ENCODE measurements around the gene ACSM2A. TPM values are rescaled to one million over a fixed set of nuclear protein-coding genes. Genes with fewer than 3 reads are reported as not detected.
"Not testable (repeated sequence)": the region's sequence is repeated elsewhere in the genome, so short reads cannot be mapped to it uniquely, and the experiment has no call there.

The ACSM2A gene
- total RNA-seq, 2 experiments from 2014 or later: not detected

DNA sequence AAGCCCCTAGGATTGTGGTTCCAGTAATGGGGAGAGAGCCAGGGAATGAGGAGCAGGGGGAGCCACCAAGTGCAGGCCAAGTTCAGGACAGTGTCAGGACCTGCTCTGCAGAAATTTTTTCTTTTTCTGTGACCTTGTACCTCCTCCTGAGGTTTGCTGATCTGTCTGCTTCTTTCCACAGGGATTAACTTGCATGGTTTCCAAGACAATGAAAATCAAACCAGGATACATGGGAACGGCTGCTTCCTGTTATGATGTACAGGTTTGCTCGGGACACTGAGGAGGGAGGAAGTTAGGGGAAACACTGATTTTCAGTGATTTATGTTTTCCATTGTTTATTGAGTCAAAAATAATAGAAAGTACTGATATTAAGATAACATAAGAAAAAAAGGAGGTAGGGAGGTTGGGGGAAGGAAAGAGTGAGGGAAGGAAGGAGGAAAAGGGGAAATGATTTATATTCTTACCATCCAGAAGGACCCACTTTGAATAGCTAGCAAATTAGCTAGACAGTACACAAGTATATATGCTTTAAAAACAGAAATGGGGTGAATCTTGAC, 25.9 kb downstream of the ACSM2A start:
- H3K4me1 ChIP-seq (ENCODE audit: insufficient read depth, low read length); DNase-seq; H3K4me3 ChIP-seq (ENCODE audit: low read length); H3K27me3 ChIP-seq (ENCODE audit: control insufficient read depth in 1 of 2, insufficient read depth in 2 of 2, low read length in 2 of 2); ATAC-seq (ENCODE audit: poor library complexity); H3K27ac ChIP-seq (ENCODE audit: low read depth in 1 of 2, low read length in 2 of 2); H3K9me3 Mint-ChIP-seq; H3K36me3 ChIP-seq (ENCODE audit: insufficient read depth, low read length); intact Hi-C loops (cut with DNase I, micrococcal nuclease); H3K4me3 Mint-ChIP-seq; H3K4me1 Mint-ChIP-seq (ENCODE audit: low read depth); H3K9me3 ChIP-seq (ENCODE audit: control insufficient read depth in 1 of 2, insufficient read depth in 1 of 2, low read length in 2 of 2); H3K27me3 Mint-ChIP-seq; H3K36me3 Mint-ChIP-seq (ENCODE audit: low read depth); H3K27ac Mint-ChIP-seq; CTCF ChIA-PET; POLR2A ChIA-PET: not testable (repeated sequence)

DNA sequence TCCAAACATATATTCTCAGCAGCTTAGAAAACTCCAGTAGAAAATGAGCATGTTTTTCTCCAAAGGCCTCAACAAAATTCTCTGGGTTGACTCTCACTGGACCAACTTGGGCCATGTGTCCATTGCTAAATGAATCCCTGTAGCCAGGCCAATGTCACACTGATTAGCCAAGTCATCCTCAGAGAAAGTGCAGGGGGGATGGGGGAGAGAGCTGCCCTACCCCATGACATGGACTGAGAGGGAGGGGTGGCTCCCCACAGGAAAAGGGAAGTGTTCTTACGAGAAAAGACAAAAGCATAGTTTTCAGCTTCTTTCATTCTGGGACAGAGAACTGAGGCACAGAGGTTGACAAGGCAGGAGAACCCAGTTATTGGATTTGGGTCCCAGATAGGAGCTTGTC, 32.7 kb downstream of the ACSM2A start:
- H3K9me3 ChIP-seq (ENCODE audit: control insufficient read depth in 1 of 2, insufficient read depth in 1 of 2, low read length in 2 of 2); H3K36me3 Mint-ChIP-seq (ENCODE audit: low read depth); H3K36me3 ChIP-seq (ENCODE audit: insufficient read depth, low read length); H3K4me3 ChIP-seq (ENCODE audit: low read length); CTCF ChIA-PET; H3K4me3 Mint-ChIP-seq; H3K27me3 Mint-ChIP-seq; H3K4me1 Mint-ChIP-seq (ENCODE audit: low read depth); H3K27ac Mint-ChIP-seq; POLR2A ChIA-PET; intact Hi-C loops (cut with DNase I, micrococcal nuclease); DNase-seq; H3K27ac ChIP-seq (ENCODE audit: low read depth in 1 of 2, low read length in 2 of 2); H3K9me3 Mint-ChIP-seq; ATAC-seq (ENCODE audit: poor library complexity); H3K27me3 ChIP-seq (ENCODE audit: control insufficient read depth in 1 of 2, insufficient read depth in 2 of 2, low read length in 2 of 2); H3K4me1 ChIP-seq (ENCODE audit: insufficient read depth, low read length): not testable (repeated sequence)

DNA sequence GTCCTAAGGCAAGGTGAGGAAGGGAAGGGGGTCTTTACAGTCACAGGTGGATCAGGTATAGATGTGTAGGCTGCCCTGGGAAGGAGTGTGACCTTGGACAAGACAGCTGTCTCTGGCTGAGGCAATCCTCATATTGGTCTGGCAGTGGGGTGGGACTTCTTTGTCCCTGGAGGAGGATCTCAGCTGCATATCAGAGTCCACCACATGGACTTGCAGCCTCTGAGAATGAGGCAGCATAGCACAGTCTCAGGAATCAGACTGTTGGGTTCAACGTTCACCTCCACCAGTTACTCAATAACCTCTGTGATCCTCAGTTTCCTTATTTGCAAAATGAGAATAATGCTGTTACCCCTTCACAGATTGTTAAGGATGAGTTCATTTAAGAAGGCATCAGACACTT, 33.4 kb downstream of the ACSM2A start:
- DNase-seq (no peak), ATAC-seq (ENCODE audit: poor library complexity) (no peak)
- Histone ChIP-seq H3K36me3 (ENCODE audit: insufficient read depth, low read length) (no peaks in the 10 kb centered on the region), H3K27ac (ENCODE audit: low read depth in 1 of 2, low read length in 2 of 2) (no peak overlapping the region), H3K9me3 (ENCODE audit: control insufficient read depth in 1 of 2, insufficient read depth in 1 of 2, low read length in 2 of 2) (no peaks in the 10 kb centered on the region), H3K4me1 (ENCODE audit: insufficient read depth, low read length) (no peaks in the 10 kb centered on the region), H3K4me3 (ENCODE audit: low read length) (no peak overlapping the region), H3K27me3 (ENCODE audit: control insufficient read depth in 1 of 2, insufficient read depth in 2 of 2, low read length in 2 of 2) (no peaks in the 10 kb centered on the region)
- H3K4me3 Mint-ChIP-seq: no peak overlapping the region
- H3K36me3 Mint-ChIP-seq (ENCODE audit: low read depth): no peaks in the 10 kb centered on the region
- no peaks in the 10 kb centered on the region for H3K27me3 Mint-ChIP-seq
- no peaks in the 10 kb centered on the region for H3K9me3 Mint-ChIP-seq
- TF ChIP-seq, protein P1, sequence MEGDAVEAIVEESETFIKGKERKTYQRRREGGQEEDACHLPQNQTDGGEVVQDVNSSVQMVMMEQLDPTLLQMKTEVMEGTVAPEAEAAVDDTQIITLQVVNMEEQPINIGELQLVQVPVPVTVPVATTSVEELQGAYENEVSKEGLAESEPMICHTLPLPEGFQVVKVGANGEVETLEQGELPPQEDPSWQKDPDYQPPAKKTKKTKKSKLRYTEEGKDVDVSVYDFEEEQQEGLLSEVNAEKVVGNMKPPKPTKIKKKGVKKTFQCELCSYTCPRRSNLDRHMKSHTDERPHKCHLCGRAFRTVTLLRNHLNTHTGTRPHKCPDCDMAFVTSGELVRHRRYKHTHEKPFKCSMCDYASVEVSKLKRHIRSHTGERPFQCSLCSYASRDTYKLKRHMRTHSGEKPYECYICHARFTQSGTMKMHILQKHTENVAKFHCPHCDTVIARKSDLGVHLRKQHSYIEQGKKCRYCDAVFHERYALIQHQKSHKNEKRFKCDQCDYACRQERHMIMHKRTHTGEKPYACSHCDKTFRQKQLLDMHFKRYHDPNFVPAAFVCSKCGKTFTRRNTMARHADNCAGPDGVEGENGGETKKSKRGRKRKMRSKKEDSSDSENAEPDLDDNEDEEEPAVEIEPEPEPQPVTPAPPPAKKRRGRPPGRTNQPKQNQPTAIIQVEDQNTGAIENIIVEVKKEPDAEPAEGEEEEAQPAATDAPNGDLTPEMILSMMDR (IDR thresholded peaks at IDR 0.05): no peak
- no peaks in the 10 kb centered on the region for H3K4me1 Mint-ChIP-seq (ENCODE audit: low read depth)
- intact Hi-C loops (cut with DNase I, micrococcal nuclease): no loop called here
- CTCF ChIA-PET: no interaction called here
- POLR2A ChIA-PET: no interaction called here
- H3K27ac Mint-ChIP-seq: no peak overlapping the region

DNA sequence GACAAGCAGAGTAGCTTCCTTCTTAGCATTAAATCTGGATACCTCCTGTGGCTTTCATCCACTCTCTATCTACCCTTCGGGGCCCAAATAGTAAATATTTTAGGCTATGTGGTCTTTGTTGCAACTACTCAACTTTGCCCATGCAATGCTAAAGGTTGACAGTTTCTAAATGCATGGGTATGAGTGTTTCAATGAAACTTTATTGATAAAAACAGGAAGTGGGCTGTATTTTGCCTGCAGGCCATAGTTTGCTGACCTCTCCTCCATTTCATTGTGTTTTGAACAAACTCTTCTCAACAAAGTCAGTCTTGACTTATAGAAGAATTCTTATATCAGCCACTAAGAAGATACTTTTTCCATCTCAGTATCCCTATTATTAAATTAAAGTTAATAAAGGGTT, 34.1 kb downstream of the ACSM2A start:
- POLR2A ChIA-PET: no interaction called here
- TF ChIP-seq, protein P1 (IDR thresholded peaks at IDR 0.05): no peak
- Histone ChIP-seq H3K36me3 (ENCODE audit: insufficient read depth, low read length) (no peaks in the 10 kb centered on the region), H3K27me3 (ENCODE audit: control insufficient read depth in 1 of 2, insufficient read depth in 2 of 2, low read length in 2 of 2) (no peaks in the 10 kb centered on the region), H3K4me1 (ENCODE audit: insufficient read depth, low read length) (no peaks in the 10 kb centered on the region), H3K9me3 (ENCODE audit: control insufficient read depth in 1 of 2, insufficient read depth in 1 of 2, low read length in 2 of 2) (no peaks in the 10 kb centered on the region), H3K27ac (ENCODE audit: low read depth in 1 of 2, low read length in 2 of 2) (no peak overlapping the region), H3K4me3 (ENCODE audit: low read length) (no peak overlapping the region)
- H3K9me3 Mint-ChIP-seq: no peaks in the 10 kb centered on the region
- DNase-seq: no peak
- H3K27ac Mint-ChIP-seq: no peak overlapping the region
- intact Hi-C loops (cut with DNase I, micrococcal nuclease): no loop called here
- H3K27me3 Mint-ChIP-seq: no peaks in the 10 kb centered on the region
- H3K4me3 Mint-ChIP-seq: no peak overlapping the region
- H3K36me3 Mint-ChIP-seq (ENCODE audit: low read depth): no peaks in the 10 kb centered on the region
- ATAC-seq (ENCODE audit: poor library complexity): no peak
- no peaks in the 10 kb centered on the region for H3K4me1 Mint-ChIP-seq (ENCODE audit: low read depth)
- CTCF ChIA-PET: no interaction called here

DNA sequence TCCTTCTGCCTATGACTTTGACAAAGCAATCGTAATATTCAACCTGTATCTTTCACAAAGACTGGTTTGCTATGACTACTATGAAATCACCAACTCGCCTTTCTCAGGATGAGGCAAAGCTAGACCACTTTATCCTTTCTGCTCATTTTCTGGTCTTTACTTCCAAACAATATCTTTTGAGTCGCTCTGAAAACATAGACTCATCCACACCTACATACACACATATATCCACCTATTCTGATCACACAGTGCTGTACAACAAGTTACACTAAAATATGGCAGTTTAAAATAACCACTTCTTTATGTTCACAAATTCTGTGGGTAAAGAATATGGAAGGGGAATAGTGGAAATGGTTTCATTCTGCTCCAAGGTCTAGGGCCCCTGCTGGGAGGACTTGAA, 39.7 kb downstream of the ACSM2A start:
- H3K9me3 ChIP-seq (ENCODE audit: control insufficient read depth in 1 of 2, insufficient read depth in 1 of 2, low read length in 2 of 2); H3K36me3 Mint-ChIP-seq (ENCODE audit: low read depth); ATAC-seq (ENCODE audit: poor library complexity); H3K4me1 ChIP-seq (ENCODE audit: insufficient read depth, low read length); DNase-seq; H3K27ac Mint-ChIP-seq; intact Hi-C loops (cut with DNase I, micrococcal nuclease); POLR2A ChIA-PET; CTCF ChIA-PET; H3K4me1 Mint-ChIP-seq (ENCODE audit: low read depth); H3K27ac ChIP-seq (ENCODE audit: low read depth in 1 of 2, low read length in 2 of 2); H3K4me3 Mint-ChIP-seq; H3K9me3 Mint-ChIP-seq; H3K27me3 Mint-ChIP-seq; H3K27me3 ChIP-seq (ENCODE audit: control insufficient read depth in 1 of 2, insufficient read depth in 2 of 2, low read length in 2 of 2); H3K4me3 ChIP-seq (ENCODE audit: low read length); H3K36me3 ChIP-seq (ENCODE audit: insufficient read depth, low read length): not testable (repeated sequence)

DNA sequence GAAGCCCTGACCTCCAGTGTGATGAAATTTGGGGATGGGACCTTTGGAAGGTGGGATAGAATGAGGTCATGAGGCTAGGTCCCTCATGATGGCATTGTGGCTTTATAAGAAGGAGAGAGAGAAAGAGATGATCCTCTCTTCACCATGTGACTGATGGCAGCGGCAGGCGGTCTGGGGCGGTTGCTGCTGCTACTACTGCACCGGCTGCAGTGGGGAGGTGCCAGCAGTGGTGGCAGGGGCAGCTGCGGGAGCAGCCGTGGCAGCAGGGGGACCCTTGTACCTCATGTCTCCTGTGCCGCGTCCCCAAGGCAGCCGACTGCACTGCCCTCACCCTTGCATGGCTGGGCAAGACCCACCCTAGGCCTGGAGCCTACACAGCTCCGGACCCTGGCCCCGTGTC, 40.1 kb downstream of the ACSM2A start:
- H3K36me3 Mint-ChIP-seq (ENCODE audit: low read depth); intact Hi-C loops (cut with DNase I, micrococcal nuclease): not testable (repeated sequence)

More for the DNA sequence above, 40.1 kb downstream of the ACSM2A start:
- H3K4me1 Mint-ChIP-seq (ENCODE audit: low read depth); H3K4me1 ChIP-seq (ENCODE audit: insufficient read depth, low read length); DNase-seq; CTCF ChIA-PET; H3K9me3 ChIP-seq (ENCODE audit: control insufficient read depth in 1 of 2, insufficient read depth in 1 of 2, low read length in 2 of 2); H3K27me3 ChIP-seq (ENCODE audit: control insufficient read depth in 1 of 2, insufficient read depth in 2 of 2, low read length in 2 of 2); H3K27ac Mint-ChIP-seq; H3K27me3 Mint-ChIP-seq; POLR2A ChIA-PET; H3K4me3 ChIP-seq (ENCODE audit: low read length); H3K36me3 ChIP-seq (ENCODE audit: insufficient read depth, low read length); H3K4me3 Mint-ChIP-seq; ATAC-seq (ENCODE audit: poor library complexity); H3K27ac ChIP-seq (ENCODE audit: low read depth in 1 of 2, low read length in 2 of 2); H3K9me3 Mint-ChIP-seq: not testable (repeated sequence)
